Measurements from ENCODE around the gene SGPP1.
"Not testable (repeated sequence)": the region's sequence is repeated elsewhere in the genome, so short reads cannot be mapped to it uniquely, and the experiment has no call there.

SGPP1 gene

GRCh38 chr14:63672417-63673180 is 55.3 kb downstream of the SGPP1 start:
- DNase-seq (ENCODE audit: low spot score), result no peak

- DNase-seq (ENCODE audit: low spot score), result no peak
Measured at GRCh38 chr14:63671987-63672386, 55.9 kb downstream of the SGPP1 start.

GRCh38 chr14:63670692-63671091 is 57.2 kb downstream of the SGPP1 start:
- DNase-seq (ENCODE audit: low spot score), result no peak

GRCh38 chr14:63666335-63666734 is 61.5 kb downstream of the SGPP1 start:
- DNase-seq (ENCODE audit: low spot score), result no peak

- DNase-seq (ENCODE audit: low spot score), result peak; percentile 60
Measured at GRCh38 chr14:63663428-63664341, 64.2 kb downstream of the SGPP1 start.

GRCh38 chr14:63662776-63663175 is 65.1 kb downstream of the SGPP1 start:
- DNase-seq (ENCODE audit: low spot score), result no peak

- not testable (repeated sequence) for DNase-seq (ENCODE audit: low spot score)
Measured at GRCh38 chr14:63661881-63662280, 66.0 kb downstream of the SGPP1 start.

GRCh38 chr14:63659726-63660125 is 68.1 kb downstream of the SGPP1 start:
- no peak for DNase-seq (ENCODE audit: low spot score)

- DNase-seq (ENCODE audit: low spot score), result no peak
Measured at GRCh38 chr14:63656194-63656593, 71.7 kb downstream of the SGPP1 start.

GRCh38 chr14:63654936-63655335 is 72.9 kb downstream of the SGPP1 start:
- no peak for DNase-seq (ENCODE audit: low spot score)

GRCh38 chr14:63654346-63654745 is 73.5 kb downstream of the SGPP1 start:
- DNase-seq (ENCODE audit: low spot score), result no peak

GRCh38 chr14:63652406-63652805 is 75.5 kb downstream of the SGPP1 start:
- no peak for DNase-seq (ENCODE audit: low spot score)

- no peak for DNase-seq (ENCODE audit: low spot score)
Measured at GRCh38 chr14:63650256-63650952, 77.5 kb downstream of the SGPP1 start.

- no peak for DNase-seq (ENCODE audit: low spot score)
Measured at GRCh38 chr14:63647696-63648410, 80.0 kb downstream of the SGPP1 start.

- no peak for DNase-seq (ENCODE audit: low spot score)
Measured at GRCh38 chr14:63644741-63645140, 83.1 kb downstream of the SGPP1 start.

- DNase-seq (ENCODE audit: low spot score), result no peak
Measured at GRCh38 chr14:63642656-63643382, 85.0 kb downstream of the SGPP1 start.

GRCh38 chr14:63642229-63642611 is 85.6 kb downstream of the SGPP1 start:
- peak; percentile 92 for DNase-seq (ENCODE audit: low spot score)

- peak; percentile 100 for DNase-seq (ENCODE audit: low spot score)
Measured at GRCh38 chr14:63641473-63642228, 86.2 kb downstream of the SGPP1 start, which contains the start of gene WDR89. WDR89 (minus strand) TSS chr14:63641871; CDS start chr14:63599942, 41,929 bp downstream.

- no peak for DNase-seq (ENCODE audit: low spot score)
Measured at GRCh38 chr14:63638493-63638892, 89.4 kb downstream of the SGPP1 start.

- not testable (repeated sequence) for DNase-seq (ENCODE audit: low spot score)
Measured at GRCh38 chr14:63636094-63636635, 91.7 kb downstream of the SGPP1 start.
